Activated CD4-positive, alpha-beta T cell treated with anti-CD3 and anti-CD28 coated beads, Interleukin-2, amount 50 U/mL, for 24 hours (primary cell): Measurements from ENCODE around the gene VPS13D.
"Not testable (repeated sequence)": the region's sequence is repeated elsewhere in the genome, so short reads cannot be mapped to it uniquely, and the experiment has no call there.

Source experiments
- DNase-seq, 2 donors: peaks; one replicate each; pipeline ENCODE4 v3.0.0-alpha.2; 2020; ENCODE audit warnings: low read depth in 1 of 2, low spot score in 1 of 2

VPS13D gene

DNA sequence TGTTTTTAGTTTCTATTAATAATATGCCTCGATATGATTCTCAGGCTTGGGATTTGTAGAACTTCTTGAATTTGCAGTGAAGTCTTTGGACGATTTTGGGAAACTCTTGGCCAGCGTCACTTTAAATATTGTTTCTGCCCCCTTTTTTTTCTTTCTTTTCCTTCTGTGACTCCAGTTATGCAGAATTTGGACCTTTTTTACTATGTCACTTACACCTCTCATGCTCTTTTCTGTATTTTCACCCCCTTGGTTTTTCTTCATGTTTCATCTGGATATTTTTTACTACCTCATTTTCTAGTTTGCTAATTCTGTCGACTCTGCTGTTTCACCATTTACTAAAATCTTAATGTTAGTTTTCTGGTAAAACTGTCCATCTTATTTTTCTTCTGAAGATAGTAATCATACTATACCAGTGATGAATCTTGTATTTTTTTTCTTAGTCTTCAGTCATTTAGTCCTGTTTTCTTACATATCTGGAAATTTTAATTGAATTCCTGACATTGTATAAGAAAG, 214.6 kb downstream of the VPS13D start:
- no peak for DNase-seq

DNA sequence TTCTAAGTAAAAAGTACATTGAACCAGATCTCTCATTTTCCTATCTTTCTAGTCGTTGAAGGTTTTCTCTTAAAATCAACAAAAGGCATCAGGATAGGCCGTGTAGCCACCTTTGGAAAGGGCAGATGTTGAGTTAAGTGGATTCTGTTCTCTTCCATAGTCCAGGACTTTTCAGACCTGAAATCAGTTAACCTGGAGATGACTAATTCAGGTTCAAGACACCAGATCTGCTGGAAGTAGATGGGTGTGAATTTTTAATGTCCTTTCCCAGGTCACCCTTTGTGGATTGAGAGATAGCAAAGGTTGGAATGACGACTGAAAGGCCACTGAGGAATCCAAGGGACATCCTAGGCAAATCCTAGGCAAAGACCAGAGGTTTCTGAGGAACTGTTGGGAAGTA, 215.4 kb downstream of the VPS13D start:
- no peak for DNase-seq

DNA sequence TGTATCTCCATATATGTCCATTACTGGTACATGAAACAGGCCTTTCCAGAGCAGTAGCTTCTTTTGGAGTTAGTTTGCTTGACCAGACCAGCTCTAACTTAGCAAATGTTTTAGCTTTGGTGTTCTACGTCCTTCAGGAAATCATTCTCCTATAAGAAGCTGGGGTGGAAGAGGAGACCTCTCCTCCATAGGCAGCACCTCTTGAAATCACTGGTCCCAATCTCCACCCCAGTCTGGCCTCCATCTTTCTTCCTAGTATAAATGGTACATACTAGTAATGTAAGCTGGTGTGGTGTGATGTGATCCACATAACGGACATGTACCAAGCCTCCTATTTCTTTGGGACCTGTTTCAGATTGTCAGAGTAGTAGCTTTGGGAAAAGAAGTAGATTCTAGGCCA, 216.8 kb downstream of the VPS13D start:
- DNase-seq = no peak

GRCh38 chr1:12447307-12447706, 217.5 kb downstream of the VPS13D start:
- DNase-seq = no peak

DNA sequence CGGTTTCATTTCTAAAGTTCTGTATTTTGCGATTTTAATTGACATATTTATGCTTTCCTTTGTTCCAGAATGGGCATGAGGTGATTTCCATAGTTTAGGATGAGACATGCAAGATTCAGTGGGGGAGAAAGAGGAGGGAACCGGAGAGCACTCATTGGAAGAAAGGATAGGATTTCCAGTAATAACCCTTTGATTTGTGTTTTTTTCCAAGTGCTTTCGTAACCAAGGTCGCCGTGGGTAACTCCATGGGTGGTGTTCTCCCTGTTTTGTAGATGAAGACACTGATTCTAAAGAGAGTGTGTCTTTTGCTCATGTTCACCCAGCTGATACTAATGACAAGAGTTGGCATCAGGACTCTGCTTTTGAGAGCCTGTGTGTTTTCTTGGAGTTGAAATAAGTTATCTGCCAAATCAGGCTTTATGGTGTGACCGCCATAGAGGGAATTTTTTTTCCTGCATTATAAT, 218.1 kb downstream of the VPS13D start:
- DNase-seq = no peak

GRCh38 chr1:12448746-12449177, 218.9 kb downstream of the VPS13D start:
- no peak for DNase-seq

GRCh38 chr1:12450090-12450755, 220.4 kb downstream of the VPS13D start:
- no peak for DNase-seq

DNA sequence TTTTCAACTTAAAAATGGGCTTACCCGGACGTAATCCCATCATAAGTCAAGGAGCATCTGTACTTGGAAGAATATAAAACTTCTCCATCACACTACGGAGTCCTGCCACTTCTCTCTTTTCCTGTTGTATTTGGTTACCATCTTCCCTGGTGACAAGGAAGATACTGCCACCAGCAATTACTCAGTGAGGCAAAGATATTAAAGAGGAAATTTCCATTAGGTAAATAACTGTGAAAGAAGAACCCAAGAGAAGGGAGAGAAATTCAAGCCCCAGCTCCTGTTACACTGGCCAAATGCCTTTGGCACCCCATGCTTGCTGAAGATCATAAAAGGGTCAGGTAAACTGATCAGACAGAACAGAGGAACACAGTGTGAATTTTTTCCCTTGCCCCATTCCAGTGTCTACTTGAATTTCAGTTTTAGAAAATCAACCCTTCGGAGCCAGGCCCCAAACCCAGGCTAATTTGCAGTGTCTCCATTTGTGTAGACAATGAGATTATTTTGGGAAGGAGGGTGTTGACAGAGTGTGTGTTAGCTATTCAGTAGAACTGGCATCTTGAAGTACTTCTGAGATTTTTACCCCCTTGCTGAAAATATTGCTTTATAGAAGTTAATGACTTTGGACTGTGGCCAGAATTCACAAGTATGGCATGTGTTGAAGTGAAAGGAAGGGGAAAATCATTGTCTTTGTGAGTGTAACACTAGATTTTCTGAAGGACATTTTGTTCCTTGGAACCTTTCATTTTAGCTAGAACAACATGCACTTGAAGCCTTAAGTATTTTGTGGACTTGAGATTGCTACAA, 221.1 kb downstream of the VPS13D start:
- DNase-seq = no peak

DNA sequence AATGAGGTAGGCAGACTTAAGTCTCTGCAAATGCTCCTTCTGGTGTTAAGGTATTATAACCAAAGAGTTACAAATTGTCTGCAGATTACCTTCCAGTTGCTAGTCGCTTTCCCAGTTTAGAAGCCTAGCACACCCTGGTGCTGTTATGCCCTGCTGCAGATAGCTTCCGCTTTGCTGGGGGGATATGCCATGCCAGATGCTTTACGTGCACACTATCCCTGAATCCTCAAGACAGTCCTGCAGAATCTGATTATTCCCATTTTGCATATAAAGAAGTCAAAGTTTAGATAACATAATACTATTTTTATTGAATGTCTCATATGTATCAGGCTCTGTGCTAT, 221.7 kb downstream of the VPS13D start:
- DNase-seq = no peak

DNA sequence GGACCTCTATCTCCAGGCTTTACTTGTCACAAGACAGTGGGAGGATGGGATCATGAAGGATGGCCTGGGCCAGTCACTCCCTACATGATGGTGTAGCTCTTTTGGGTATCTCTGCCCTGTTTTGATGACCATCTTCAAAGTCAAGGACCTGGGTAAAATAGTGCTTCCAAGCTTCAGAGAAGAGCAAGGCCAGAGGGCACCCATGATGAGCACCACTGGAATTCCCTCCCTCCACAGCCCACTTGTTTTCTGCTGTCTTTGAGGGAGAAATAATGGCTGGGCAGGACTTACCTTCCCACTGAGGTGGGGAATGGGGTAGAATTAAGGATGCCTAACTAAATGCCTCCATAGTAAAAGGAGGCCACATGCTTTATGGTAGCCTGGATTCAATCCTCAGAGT, 222.4 kb downstream of the VPS13D start:
- DNase-seq = no peak

DNA sequence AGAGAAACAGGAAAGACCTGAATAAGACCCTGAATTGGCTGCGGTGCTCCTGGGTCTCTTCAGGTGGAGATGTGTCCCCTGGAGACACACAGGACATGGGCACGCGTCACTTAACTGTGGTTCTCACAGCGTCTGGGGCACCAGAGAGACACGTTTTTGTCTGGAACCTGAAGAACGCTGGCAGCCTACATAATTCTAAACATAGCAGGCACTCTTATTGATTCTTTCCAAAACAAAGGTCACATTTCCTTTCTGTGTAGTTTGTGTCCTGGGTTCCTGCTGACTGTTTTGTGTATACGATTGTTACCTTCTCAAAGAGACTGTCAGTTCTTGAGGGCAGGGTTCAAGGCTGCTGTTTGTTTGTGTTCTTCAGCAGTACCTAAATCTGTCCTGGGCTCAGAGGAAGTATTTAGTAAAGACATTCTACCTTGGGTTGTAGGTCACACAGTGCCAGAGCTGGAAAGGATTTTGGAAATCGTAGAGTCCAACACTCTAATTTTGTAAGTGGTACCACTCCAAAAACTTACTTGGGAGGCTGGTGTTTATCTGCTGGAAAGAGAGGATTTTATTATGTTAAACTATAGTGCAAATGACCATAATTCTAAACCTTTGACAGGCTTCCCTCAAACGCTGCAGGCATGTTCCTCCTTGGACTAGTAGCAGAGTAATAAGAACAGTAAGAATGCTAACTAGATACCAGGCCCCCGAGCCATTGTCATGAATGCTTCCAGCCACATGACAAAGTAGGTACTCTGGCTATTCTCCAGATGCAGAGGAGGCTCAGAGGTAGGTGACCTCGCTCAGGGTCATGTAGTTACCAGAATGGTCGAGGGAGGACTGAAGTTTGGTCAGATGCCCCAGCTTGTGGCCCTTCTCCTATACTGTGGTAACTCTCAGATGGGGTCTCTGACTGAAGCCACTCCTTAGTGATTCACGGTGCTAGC, 223.8 kb downstream of the VPS13D start:
- no peak for DNase-seq

- DNase-seq = no peak
Observed at GRCh38 chr1:12454406-12455391, 224.9 kb downstream of the VPS13D start.

DNA sequence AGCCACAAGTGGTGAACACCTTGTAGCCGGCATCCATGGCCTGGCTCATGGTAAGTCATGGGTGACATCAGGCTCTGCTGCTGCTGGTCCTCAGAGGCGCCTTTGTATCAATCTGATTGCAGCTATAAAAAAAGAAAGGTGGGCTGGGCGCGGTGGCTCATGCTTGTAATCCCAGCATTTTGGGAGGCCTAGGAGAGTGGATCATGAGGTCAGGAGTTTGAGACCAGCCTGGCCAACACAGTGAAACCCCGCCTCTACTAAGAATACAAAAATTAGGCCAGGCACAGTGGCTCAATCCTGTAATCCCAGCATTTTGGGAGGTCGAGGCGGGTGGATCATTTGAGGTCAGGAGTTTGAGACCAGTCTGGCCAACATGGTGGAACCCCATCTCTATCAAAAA, 226.3 kb downstream of the VPS13D start:
- not testable (repeated sequence) for DNase-seq

DNA sequence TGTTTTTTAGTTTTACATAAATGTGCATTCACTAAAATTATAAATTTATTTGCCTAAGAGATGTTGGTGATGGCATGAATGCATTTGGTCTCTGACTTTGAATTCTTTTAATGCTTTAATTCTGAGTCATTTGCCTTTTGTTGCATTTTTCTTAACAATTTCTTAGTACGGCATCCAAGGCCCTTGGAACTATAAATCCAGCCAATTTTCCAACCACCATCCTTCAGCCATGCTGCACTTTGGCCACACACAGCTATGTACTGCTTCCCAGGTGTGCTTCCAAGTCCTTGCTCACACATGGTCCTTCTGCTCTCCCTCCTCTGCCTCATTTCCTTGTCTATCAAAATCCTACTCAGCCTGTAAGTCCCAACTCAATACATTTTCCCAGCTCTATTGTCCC, 227.1 kb downstream of the VPS13D start:
- no peak for DNase-seq

DNA sequence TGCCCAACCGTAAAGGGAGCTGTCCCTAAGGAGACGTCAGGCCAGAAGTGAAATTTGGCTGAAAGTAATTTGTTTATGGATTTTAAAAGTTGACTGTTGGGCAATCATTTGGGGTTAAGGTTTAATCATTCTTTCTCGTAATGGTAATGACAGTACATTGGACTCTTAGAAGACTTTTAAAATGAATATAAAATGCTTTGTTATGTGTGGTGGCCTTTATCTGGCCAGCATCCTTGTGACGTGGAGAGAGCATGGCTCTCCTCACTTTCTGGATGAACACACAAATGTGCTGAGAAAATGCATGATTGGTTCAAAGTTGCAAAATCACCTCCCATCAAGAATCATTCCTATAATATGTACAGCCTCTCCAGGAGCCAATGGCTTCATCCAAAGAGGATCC, 227.9 kb downstream of the VPS13D start:
- no peak for DNase-seq

GRCh38 chr1:12458571-12458970, 228.7 kb downstream of the VPS13D start:
- no peak for DNase-seq

DNA sequence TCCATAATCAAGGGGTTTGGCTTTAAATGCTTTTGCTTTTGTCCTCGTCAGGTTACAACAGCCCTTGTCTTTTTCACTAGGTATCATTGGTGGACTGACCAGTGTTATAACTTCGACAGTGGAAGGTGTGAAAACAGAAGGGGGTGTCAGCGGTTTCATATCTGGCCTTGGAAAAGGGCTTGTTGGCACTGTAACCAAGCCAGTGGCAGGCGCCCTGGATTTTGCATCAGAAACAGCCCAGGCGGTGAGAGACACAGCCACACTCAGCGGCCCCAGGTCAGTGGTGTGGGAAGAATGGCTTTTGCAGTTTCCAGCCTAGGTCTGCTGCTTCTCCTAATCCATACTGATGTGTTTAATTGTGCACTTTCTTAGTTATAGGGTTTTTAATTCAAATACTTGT, 230.3 kb downstream of the VPS13D start:
- DNase-seq = no peak

DNA sequence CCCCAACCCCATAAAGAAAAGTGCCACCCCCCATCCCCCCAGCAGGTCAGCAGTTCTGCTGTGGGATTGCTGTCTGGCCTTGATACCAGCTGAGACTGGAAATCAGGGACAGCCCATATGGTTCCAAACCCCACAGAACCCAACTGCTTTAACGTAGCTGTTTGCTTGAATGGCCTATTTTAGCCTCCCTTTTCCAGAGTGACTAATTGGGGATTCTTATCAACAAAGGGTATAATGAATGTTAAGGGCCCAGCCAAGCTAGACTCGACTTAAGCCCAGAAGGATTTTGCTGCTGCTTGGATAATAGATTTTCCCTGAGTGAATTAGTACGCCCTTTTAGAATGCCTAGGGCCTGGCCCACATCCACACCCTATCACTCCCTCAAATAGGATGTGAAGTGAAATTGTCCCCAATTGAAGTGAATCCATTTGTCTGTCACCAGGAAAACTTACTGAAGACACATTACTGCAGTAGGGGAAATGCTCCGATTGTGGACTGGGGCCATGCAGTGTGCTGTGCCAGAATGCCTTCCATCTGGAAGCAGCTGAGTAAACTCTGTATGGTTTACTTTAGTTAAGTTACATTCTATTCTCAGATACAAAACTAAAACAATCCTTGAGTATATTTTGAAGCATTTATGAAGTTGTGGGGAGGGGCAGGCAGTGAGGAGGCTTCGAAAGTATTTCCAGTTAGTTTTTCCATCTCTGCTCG, 231.2 kb downstream of the VPS13D start:
- no peak for DNase-seq

DNA sequence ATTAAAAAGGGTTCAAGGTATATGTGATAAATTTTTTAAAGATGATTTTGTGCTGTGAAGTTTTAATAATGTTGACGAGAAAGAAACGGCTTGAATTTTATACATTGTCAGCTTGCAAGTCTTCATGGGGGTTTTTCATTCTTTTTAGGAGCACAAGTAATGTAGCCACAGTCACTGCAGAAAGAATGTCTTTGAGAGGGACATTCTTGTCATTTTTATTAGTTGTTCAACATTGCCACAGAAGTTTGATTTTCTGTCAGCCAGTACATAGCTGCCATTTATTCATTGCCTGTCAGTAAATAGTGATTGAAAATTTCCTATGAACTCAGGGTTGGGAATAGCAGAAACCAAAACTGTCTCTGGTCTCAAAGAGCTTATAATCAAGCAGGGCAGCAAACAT, 231.9 kb downstream of the VPS13D start:
- DNase-seq = no peak

GRCh38 chr1:12462586-12462985, 232.8 kb downstream of the VPS13D start:
- DNase-seq = no peak
